Effector memory CD4-positive, alpha-beta T cell (primary cell): ENCODE data around the gene VSX2.
"Not testable (repeated sequence)": the region's sequence is repeated elsewhere in the genome, so short reads cannot be mapped to it uniquely, and the experiment has no call there.

Experiments
- DNase-seq, 3 donors: peaks; one replicate each; pipeline ENCODE4 v3.0.0-alpha.2; 2020
- H3K27ac ChIP-seq: 2 replicates; pipeline ENCODE4 v1.7.0; 2013; ENCODE audit warnings: mild to moderate bottlenecking, low read length, moderate library complexity; ENCODE audit not compliant: insufficient read depth, poor library complexity, severe bottlenecking
- H3K27me3 ChIP-seq: replicated peaks from 2 replicates; pipeline ENCODE4 v1.7.0; 2013; ENCODE audit warnings: mild to moderate bottlenecking, low read length; ENCODE audit not compliant: insufficient read depth, control insufficient read depth, poor library complexity, severe bottlenecking
- H3K36me3 ChIP-seq: 2 replicates; pipeline ENCODE4 v1.7.0; 2013; ENCODE audit warnings: mild to moderate bottlenecking, low read length, moderate library complexity; ENCODE audit not compliant: control insufficient read depth, insufficient read depth
- H3K4me1 ChIP-seq: 2 replicates; pipeline ENCODE4 v1.7.0; 2013; ENCODE audit warnings: low read length, mild to moderate bottlenecking; ENCODE audit not compliant: control insufficient read depth, insufficient read depth, poor library complexity, severe bottlenecking
- H3K4me3 ChIP-seq: 2 replicates; pipeline ENCODE4 v1.7.0; 2013; ENCODE audit warnings: low read length, low read depth, mild to moderate bottlenecking; ENCODE audit not compliant: insufficient read depth, poor library complexity, severe bottlenecking
- H3K9me3 ChIP-seq: 2 replicates; pipeline ENCODE4 v1.7.0; 2013; ENCODE audit warnings: mild to moderate bottlenecking, low read length, moderate library complexity; ENCODE audit not compliant: control insufficient read depth

VSX2 gene

DNA sequence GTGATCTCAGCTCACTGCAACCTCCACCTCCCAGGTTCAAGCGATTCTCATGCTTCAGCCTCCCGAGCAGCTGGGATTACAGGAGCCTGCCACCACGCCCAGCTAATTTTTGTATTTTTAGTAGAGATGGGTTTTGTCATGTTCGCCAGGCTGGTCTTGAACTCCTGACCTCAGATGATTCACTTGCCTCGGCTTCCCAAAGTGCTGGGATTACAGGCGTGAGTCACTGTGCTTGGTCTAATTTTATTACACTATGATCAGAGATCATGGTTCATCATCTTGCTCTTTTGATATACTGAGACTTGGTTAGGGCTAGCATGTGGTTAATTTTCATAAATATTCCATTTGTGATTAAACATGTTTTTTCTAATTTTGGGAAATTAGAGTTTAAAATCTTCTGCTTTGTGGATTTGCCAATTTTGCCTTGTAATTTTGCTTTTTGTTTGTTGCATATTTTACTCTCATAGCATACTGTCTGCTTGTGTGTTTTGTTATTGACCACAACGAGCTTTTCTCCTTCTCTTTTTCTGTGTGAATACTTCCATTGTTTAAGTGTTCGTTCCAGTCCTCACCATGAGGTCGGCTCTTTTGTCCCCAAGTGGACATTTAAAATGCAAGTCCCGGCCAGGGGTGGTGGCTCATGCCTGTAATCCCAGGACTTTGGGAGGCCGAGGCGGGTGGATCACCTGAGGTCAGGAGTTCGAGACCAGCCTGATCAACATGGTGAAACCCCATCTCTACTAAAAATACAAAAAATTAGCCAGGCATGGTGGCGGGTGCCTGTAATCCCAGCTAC lies 31.3 kb downstream of the VSX2 start:
- H3K27ac ChIP-seq, H3K27me3 ChIP-seq, H3K36me3 ChIP-seq, DNase-seq, H3K4me1 ChIP-seq, H3K4me3 ChIP-seq, H3K9me3 ChIP-seq: not testable (repeated sequence)

GRCh38 chr14:74271365-74271764 lies 32.1 kb downstream of the VSX2 start:
- H3K27me3 ChIP-seq = no peaks in the 10 kb centered on the region
- H3K9me3 ChIP-seq = no peaks in the 10 kb centered on the region
- H3K4me3 ChIP-seq = no peak overlapping the region
- H3K27ac ChIP-seq = no peak overlapping the region
- DNase-seq = no peak
- H3K4me1 ChIP-seq = no peaks in the 10 kb centered on the region
- H3K36me3 ChIP-seq = no peaks in the 10 kb centered on the region

DNA sequence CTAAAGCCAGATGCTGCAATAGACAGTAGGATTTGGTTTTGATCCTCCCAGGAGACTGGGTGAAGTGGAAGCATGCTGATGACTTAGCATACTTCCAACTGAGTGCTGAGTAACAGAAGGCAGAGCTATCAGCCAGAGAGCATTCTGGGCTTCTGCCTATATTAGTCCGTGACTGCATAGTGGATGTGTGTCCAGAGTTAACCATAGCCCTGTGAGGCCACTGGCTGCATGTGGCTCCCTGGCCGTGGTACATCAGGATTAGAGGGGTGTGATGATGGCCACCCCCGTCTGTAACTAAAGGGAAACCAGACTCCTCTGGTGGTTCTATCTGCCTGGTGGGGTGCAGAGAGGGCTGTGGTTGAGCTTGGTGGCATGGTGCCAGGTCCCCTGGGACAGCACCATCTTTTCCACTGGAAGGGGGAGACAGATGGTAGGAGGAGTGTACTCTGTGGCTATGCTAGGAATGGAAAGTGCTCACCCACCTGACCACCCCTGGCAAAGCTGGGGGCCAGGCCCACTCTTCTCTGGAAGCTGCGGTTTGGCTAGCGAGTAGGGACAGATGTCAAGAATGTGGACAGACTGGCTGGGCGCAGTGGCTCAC lies 36.1 kb downstream of the VSX2 start:
- no peaks in the 10 kb centered on the region for H3K36me3 ChIP-seq

GRCh38 chr14:74278080-74278479 lies 38.8 kb downstream of the VSX2 start:
- no peak for DNase-seq
- H3K4me3 ChIP-seq = no peak overlapping the region

More for the DNA sequence above, 36.1 kb downstream of the VSX2 start:
- Histone ChIP-seq H3K4me3 (no peak overlapping the region), H3K27ac (no peak overlapping the region), H3K9me3 (no peaks in the 10 kb centered on the region), H3K27me3 (no peaks in the 10 kb centered on the region), H3K4me1 (no peaks in the 10 kb centered on the region)
- no peak for DNase-seq

GRCh38 chr14:74281069-74281468 lies 41.8 kb downstream of the VSX2 start:
- no peaks in the 10 kb centered on the region for H3K4me1 ChIP-seq
- no peak for DNase-seq
- no peaks in the 10 kb centered on the region for H3K9me3 ChIP-seq
- no peak overlapping the region for H3K27ac ChIP-seq
- H3K27me3 ChIP-seq = no peaks in the 10 kb centered on the region
- H3K4me3 ChIP-seq = no peak overlapping the region
- peaks cover 15% of the 10 kb centered on the region for H3K36me3 ChIP-seq

More at GRCh38 chr14:74278080-74278479, 38.8 kb downstream of the VSX2 start:
- Histone ChIP-seq H3K36me3 (no peaks in the 10 kb centered on the region), H3K9me3 (no peaks in the 10 kb centered on the region), H3K4me1 (no peaks in the 10 kb centered on the region), H3K27ac (no peak overlapping the region), H3K27me3 (no peaks in the 10 kb centered on the region)

DNA sequence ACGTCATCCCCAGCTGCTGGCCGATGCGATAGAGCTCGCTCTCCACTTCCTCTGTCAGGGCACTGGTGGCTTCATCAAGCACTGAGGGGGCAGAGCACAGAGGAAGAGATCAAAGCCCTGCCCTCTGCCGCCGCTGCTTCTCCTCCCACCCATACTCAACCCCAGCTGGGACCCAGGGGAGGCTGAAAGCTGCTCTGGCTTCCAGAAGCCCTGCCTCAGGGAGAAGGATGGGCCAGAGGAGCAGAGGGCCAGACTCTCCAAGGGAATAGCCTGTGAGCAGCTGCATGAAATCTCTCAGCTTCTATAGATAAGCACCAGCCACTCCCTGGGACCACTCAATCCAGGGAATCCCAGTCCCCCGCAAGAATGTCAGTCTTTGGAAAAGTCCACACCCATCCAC lies 47.5 kb downstream of the VSX2 start:
- Histone ChIP-seq H3K4me3 (no peak overlapping the region), H3K36me3 (peaks cover 56% of the 10 kb centered on the region)
- DNase-seq = no peak

DNA sequence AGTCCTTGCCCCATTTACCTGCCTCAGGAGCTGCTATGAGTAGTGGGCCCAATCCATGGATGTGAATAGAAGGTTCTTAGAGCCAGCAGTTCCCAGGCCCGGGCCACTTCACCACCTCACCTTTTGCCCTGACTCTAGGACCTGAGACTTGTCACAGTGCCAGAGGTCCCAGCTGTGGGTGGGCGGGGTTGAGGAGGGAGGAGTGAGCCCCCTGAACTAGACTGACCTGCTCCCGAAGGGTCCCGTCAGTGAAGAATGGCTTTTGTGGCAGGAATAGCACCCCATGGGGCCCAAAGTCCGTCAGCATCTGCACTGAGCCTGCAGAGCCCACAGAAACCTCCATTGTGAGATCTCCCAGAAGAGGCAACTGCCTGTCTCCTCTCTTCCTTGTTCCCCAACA lies 50.6 kb downstream of the VSX2 start:
- no peak for DNase-seq

More for the DNA sequence above, 47.5 kb downstream of the VSX2 start:
- no peaks in the 10 kb centered on the region for H3K4me1 ChIP-seq
- H3K27me3 ChIP-seq = no peaks in the 10 kb centered on the region
- H3K27ac ChIP-seq = no peak overlapping the region
- H3K9me3 ChIP-seq = no peaks in the 10 kb centered on the region

DNA sequence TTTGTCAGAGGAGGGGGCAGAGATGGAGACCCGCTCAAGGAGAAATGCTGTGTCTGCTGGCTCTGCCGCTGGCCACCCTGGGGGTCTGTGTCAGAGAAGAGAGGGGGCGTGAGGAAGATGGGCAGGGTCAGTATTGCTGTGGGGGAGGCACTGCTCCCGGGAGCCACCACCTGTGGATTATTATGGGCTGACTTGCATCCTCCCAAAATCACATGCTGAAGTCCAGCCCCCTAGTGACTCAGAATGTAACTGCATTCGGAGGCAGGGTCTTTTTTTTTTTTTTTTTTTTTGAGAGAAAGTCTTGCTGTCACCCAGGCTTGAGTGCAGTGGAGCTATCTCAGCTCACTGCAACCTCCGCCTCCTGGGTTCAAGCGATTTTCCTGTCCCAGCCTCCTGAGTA lies 51.2 kb downstream of the VSX2 start:
- Histone ChIP-seq H3K36me3 (peaks cover 68% of the 10 kb centered on the region), H3K4me3 (no peak overlapping the region), H3K27ac (no peak overlapping the region), H3K9me3 (no peaks in the 10 kb centered on the region), H3K4me1 (no peaks in the 10 kb centered on the region), H3K27me3 (no peaks in the 10 kb centered on the region)
- no peak for DNase-seq

More for the DNA sequence above, 50.6 kb downstream of the VSX2 start:
- H3K27me3 ChIP-seq = no peaks in the 10 kb centered on the region
- H3K4me1 ChIP-seq = no peaks in the 10 kb centered on the region
- H3K27ac ChIP-seq = no peak overlapping the region
- H3K36me3 ChIP-seq = peaks cover 66% of the 10 kb centered on the region
- H3K9me3 ChIP-seq = no peaks in the 10 kb centered on the region
- H3K4me3 ChIP-seq = no peak overlapping the region

- no peak overlapping the region for H3K4me3 ChIP-seq
- H3K9me3 ChIP-seq = no peaks in the 10 kb centered on the region
- DNase-seq = no peak
- no peaks in the 10 kb centered on the region for H3K27me3 ChIP-seq
- peaks cover 65% of the 10 kb centered on the region for H3K36me3 ChIP-seq
- H3K27ac ChIP-seq = no peak overlapping the region
- H3K4me1 ChIP-seq = no peaks in the 10 kb centered on the region
Measured at GRCh38 chr14:74292061-74292460, 52.8 kb downstream of the VSX2 start.

- H3K4me1 ChIP-seq = no peaks in the 10 kb centered on the region
- H3K36me3 ChIP-seq = peaks cover 62% of the 10 kb centered on the region
- H3K9me3 ChIP-seq = no peaks in the 10 kb centered on the region
- no peaks in the 10 kb centered on the region for H3K27me3 ChIP-seq
- H3K27ac ChIP-seq = no peak overlapping the region
- no peak overlapping the region for H3K4me3 ChIP-seq
- no peak for DNase-seq
Measured at GRCh38 chr14:74293606-74294005, 54.4 kb downstream of the VSX2 start.
